GM21447 (cell line): Measurements from ENCODE around the gene SLCO6A1.

Source experiments
- ATAC-seq: cut with Tn5 transposase; IDR thresholded peaks from one replicate; pipeline ENCODE4 v1.9.1; 2021; ENCODE audit not compliant: unreplicated experiment

SLCO6A1 gene

GRCh38 chr5:102481054-102481715 is 17.6 kb downstream of the SLCO6A1 start:
- ATAC-seq = no peak

- ATAC-seq = peak; percentile 88
These were observed 45.1 kb downstream of the SLCO6A1 start for GRCh38 chr5:102453716-102454115.

GRCh38 chr5:102451082-102451481 is 47.7 kb downstream of the SLCO6A1 start:
- no peak for ATAC-seq

- no peak for ATAC-seq
These were observed 48.3 kb downstream of the SLCO6A1 start for GRCh38 chr5:102450313-102450990.

GRCh38 chr5:102433473-102433872 is 65.3 kb downstream of the SLCO6A1 start:
- ATAC-seq = no peak

GRCh38 chr5:102421647-102422046 is 77.2 kb downstream of the SLCO6A1 start:
- no peak for ATAC-seq

- ATAC-seq = no peak
These were observed 80.3 kb downstream of the SLCO6A1 start for GRCh38 chr5:102418531-102418930.

- no peak for ATAC-seq
These were observed 84.4 kb downstream of the SLCO6A1 start for GRCh38 chr5:102414448-102414847.

- ATAC-seq = no peak
These were observed 110.6 kb downstream of the SLCO6A1 start for GRCh38 chr5:102388235-102388634.

- no peak for ATAC-seq
These were observed 113.4 kb downstream of the SLCO6A1 start for GRCh38 chr5:102385365-102385764.

GRCh38 chr5:102380174-102380573 is 118.6 kb downstream of the SLCO6A1 start:
- ATAC-seq = no peak

GRCh38 chr5:102375876-102376275 is 122.9 kb downstream of the SLCO6A1 start:
- ATAC-seq = no peak

GRCh38 chr5:102375272-102375671 is 123.5 kb downstream of the SLCO6A1 start:
- no peak for ATAC-seq

- no peak for ATAC-seq
These were observed 130.4 kb downstream of the SLCO6A1 start for GRCh38 chr5:102368392-102368791.

GRCh38 chr5:102341681-102342288 is 157.0 kb downstream of the SLCO6A1 start:
- no peak for ATAC-seq

GRCh38 chr5:102324714-102325113 is 174.1 kb downstream of the SLCO6A1 start:
- ATAC-seq = no peak
